T1000 (cell line): ENCODE results near the gene SMTNL2.
"Not testable (repeated sequence)": the region's sequence is repeated elsewhere in the genome, so short reads cannot be mapped to it uniquely, and the experiment has no call there.

ENCODE experiments used
- DNase-seq: peaks from one replicate; lab custom pipeline; 2025; ENCODE audit warnings: mixed read lengths; lab: John Stamatoyannopoulos, UW

Gene SMTNL2

DNA sequence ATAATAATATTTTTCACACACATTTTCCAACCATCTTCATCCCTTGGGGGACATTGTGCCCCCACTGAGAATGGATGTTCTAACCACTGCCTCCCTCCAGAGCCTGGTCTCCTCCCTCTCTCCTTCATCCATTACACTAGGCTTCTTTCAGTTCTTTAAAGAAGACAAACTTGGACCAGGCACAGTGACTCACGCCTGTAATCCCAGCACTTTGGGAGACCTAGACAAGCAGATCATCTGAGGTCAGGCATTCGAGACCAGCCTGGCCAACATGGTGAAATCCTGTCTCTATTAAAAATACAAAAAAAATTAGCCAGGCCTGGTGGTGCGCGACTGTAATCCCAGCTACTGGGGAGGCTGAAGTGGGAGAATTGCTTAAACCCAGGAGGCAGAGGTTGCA is 50.6 kb downstream of the SMTNL2 start:
- DNase-seq = no peak

DNA sequence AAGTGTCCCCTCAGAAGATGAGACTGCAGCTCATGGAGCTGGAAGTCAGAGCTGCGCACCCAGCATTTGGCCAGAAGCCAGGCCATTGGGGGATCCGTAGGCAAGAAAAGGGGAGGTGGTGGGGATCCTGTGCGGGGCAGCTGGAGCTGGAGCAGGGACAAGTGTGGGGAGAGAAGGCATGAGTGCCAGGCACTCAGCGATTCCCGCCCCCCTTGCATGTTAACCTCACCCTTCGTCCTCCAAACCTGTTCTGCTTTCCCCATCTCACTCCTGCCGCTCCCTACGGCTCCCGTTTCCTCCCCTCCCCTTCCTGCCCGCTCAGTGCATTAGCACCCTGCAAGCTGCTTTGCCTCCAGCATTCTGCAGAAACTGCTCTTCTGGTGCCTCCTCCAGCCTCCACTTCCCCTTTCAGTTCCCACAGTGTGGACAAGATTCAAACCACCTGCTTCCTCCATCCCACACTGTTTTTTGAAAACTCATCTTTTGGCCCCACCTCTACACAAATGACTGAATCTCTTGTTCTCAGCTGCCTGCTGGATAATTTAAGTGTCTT is 51.6 kb downstream of the SMTNL2 start:
- no peak for DNase-seq

DNA sequence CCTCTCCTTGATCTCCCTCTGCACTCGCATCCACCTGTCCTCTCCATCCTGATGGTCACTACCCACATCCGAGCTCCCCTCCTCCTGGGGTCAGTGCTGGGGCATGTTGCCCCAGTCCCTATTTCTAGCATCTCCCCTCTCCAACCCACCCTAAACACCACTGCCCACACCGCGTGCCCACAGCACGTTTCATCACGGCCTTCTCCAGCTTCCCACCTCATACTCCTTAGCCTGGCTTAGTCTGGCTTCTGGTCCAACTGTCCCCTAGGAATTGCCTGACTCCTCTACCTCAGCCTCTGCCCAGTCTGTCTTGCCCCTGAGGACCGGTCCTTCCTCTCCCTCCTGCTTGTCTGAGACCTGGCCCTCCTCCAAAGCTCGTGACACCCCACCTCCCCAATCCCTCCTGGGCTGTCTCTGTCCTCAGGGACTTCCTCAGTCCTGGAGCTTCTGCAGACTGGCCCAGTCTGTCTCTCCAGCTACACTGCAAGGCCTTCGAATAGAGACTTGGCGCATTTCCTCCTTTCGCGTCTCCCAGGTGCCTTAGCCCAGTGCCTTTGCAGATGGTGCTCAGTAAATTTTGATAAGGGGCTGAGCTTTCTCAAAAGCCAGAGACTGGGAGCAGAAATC is 52.3 kb downstream of the SMTNL2 start:
- DNase-seq = no peak

DNA sequence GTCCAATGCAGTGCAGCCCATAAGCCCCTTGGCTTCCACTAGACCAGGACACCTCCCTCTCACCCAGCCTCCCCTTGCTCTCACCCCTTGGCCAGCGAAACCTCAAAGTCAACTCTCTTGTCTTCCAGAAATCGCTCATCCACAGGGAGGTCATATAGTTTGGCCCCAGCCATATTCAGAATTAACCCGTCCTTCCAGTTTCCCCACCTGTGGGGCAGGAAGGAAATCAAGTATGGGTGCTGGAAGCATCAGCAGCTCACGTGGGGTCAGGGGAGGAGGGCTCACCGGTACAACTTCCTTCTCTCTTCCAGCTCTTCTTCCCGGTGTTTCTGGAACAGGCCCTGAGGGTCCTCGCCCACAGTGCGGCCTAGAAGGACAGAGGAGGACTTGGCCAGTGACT is 54.4 kb downstream of the SMTNL2 start:
- not testable (repeated sequence) for DNase-seq

DNA sequence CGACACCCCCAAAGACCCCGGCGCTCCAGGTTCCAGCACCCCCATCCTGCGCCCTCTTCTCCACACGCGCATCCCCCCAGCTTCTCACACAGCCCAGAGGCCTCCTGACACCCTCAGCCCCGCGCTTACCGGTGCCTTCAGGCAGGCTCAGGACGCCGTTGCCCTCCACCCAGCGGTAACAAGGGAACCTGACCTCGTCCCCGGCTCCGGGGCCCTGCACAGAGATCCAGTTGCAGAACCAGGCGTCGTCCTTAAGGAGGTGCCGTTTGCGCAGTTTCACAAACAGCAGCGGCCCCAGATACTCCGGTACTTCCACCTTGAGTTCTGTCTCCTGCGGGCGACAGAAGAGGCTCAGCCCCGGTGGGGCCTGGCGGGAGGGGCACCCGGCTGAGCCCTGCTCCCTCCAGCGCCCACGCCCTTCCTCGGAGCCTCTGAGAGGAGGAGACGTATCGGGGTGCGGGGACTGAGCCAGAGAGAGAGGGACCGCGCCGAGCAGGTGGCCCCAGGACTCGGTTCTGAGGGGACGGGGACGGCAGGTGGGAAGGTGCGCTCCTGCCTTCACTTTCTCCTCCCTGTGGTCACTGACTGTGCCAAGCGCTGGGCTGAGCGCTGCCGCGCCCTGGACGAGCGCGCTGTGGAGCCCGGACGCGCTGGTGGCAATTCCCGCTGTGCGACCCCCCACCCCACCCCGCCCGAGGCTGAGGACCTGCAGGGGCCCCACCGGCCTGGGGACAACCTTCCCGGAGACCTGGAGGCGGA is 55.2 kb downstream of the SMTNL2 start:
- DNase-seq = not testable (repeated sequence)

DNA sequence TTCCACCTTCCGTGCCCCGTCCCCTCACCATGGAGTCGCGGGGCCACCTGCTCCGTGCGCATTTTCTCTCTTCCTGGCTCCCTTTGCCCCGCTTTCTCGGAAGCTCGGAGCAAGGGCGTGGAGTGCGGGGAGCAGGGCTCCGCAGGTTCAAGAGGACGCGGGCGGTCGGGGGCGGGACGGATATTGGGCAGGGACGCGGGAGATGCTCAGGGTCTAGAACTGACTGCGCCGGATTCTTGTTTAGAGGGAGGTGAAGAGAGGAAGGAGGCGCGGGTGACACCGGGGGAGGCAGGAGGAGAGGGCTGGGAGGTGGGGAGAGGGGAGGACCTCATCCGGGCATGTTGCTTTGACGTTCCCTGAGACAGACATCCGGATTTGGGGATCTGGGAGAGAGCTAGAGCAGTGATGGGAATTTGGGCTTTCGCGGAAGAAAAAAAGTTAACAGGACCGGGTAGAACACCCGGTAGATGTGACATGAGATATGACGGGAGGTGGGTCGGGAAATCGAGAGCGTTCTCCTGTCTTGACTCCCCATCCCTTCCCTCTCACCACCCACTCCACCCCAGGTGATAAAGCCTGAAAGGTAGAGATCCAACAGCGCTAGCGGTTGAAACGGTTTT is 56.4 kb downstream of the SMTNL2 start:
- DNase-seq = not testable (repeated sequence)

DNA sequence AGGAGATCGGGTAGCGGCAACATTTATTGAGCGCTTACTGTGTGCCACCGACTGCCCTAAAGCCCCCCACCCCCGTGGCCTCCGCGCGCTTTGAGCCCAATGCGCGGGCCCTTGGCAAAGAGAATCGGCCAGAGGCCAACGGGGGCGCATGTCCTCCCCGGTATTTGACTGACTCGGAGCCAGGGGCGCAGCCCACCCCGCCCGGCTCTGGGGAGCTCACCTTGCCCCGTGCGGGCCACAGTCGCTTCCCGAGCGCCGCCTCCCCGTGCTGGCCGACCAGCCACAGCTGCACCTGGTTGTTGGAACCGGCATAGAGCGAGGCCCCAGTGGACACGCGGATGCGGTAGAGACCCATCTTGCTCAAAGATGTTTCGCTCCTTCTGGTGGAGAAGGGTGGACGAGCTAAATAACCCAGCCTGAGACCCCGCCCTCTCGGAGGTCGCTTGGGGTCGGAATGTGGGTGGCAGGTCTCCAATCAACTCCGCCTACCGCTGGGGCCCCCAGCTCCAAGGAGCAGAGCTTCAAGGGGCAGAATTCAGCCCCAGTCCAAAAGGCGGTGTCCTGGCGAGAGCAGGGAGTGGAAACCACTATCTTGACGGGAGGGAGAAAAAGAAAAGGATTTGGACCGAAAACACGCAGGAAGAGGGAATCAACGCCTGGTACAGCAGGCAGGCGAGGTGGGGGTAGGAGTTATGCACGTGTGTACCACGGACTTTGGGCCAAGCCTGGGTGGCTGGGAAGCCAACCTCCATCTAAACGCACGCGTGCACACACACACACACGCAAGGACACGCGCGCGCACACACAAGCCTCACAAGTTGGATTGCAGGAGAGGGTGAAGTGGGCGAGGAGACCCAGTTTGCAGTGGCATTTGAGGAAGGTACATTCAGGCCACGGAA is 57.2 kb downstream of the SMTNL2 start, which contains the start of gene ALOX15:
ALOX15 (minus strand) TSS at position 382 of the 899 bp plus-strand sequence; CDS start at position 355, 27 bp downstream.
- no peak for DNase-seq

DNA sequence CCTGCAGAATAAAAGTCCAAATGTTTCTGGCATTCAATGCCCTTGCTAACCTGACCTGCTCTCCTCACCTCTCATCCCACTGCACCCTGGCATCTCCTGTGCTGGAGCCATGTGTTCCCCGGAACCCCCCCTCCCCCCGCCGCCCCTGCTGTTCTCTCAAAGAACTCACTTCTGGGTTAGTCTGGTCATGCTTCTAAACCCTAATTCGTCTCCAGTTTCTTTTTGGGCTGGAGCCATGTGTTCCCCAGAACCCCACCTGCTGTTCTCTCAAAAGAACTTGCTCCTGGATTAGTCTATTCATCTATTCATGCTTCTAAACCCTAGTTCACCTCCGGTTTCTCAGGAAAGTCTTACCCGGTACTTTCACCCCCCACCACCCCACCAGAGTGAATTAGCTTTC is 58.0 kb downstream of the SMTNL2 start:
- no peak for DNase-seq

DNA sequence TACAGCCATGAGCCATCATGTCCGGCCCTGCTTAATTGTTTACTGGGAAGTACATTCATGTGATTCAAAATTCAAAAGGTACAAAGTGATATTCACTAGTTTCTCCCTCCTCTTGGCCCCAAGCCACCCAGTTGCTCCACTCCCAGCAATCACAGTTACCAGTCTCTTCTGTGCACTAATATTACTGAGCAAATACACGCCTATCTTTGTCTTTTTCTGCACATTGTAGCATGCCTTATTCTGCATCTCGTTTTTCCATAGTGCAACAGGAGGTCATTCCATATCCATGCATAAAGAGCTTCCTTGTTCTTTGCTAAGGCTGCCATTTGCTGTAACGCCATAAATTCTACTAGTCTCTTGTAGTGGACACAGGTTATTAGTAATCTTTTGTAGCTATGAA is 59.3 kb downstream of the SMTNL2 start:
- DNase-seq = no peak

DNA sequence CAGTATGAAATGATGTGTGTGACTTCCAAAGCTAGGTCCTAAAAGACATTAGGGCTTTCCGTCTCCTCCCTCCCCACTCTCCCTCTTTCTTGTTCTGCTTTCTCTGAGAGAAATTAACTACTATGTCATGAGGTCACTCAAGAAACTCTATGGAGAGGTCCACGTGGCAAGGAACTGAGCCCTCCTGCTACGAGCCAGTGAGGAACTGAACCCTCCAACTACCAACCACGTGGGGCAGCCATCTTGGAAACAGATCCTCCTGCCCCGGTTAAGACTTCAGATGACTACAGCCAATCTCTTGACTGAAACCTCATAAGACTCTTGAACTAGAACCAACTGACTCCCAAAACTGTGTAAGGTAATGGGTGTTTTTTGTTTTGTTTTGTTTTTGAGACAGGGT is 61.3 kb downstream of the SMTNL2 start:
- no peak for DNase-seq

DNA sequence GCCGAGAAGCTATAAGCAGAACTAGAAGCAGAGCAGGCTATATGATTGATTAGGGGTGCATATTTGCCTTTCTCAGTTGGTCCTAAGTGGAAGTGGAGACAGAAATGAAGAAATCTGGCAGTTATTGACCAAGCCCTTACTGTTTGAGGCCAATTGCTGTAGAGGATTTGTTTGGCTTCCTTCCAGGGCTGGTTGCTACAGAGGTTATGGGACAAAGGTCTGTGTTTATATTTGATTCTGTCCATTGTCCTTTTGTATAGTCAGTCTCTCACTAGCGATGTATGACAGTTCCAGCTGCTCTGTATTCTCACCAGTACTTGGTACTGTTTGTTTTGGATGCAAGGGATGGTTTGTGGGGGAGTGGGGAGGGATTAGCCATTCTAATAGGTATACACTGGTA is 64.4 kb downstream of the SMTNL2 start:
- no peak for DNase-seq

DNA sequence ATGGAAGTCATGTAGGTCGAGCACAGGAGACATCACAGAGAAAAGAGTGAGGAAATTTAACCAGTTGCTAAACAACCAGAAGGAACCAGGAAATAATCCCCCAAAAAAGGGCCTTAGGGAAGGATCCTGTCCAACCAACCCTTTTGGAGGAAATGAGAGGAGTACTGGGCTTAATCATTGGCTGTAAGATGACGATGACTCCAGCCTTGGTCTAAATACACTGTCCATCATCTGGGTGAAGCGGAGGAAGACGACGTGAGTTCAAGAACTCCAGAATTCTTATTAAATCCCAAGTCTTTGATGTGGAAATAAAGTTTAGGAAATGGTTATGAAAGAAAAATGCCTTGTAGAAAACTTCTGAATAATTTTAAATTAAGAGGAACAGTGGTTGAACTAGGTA is 68.7 kb downstream of the SMTNL2 start:
- DNase-seq = no peak

DNA sequence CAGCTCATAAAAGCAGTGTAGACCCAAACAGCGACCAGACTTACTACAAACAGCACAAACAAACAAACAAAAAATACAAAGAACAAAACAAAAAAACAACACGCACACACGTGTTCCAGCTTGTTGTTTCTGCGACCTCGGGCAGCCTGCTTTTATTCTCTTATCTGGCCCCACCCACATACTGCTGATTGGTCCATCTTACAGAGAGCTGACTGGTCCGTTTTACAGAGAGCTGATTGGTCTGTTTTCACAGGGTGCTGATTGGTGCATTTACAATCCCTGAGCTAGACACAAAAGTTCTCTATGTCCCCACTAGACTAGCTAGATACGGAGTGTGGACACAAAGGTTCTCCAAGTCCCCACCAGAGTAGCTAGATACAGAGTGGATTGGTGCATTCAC is 71.6 kb downstream of the SMTNL2 start:
- DNase-seq = not testable (repeated sequence)

DNA sequence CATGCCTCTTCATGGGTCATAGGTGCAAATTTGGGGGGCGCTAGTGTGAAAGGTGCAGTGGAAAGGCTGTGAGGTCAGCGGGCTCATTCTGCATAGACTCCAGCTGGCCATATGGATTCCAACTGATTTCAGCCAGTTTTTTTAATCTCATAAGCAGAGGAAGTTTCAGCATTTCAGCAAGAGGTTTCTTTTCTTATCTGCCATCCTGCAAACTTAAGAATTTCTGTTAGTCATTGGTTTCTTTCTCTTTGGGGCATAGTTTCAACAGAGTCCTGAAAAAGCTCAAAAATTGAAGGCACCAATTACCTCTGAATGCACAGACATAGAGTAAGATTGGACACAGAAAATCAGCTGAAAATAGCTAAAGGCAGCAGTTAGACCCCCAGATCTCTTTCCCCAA is 73.3 kb downstream of the SMTNL2 start:
- DNase-seq = no peak
